HCT116 (cell line): ENCODE measurements around the gene SLC7A8.

Experiments
- CEBPB ChIP-seq: IDR thresholded peaks from 2 replicates; pipeline ENCODE4 v1.6.1; 2012; ENCODE audit warnings: low read depth
- TF ChIP-seq, protein P1 (sequence below), 3 experiments: fragments of 200-600 bp in 1 of 3; sonication (generic) in 1 of 3; IDR thresholded peaks in 2 of 3; conservative IDR thresholded peaks in 1 of 3; 2 replicates each; pipeline ENCODE4 v1.5.1; 2012 to 2017; ENCODE audit warnings: low read depth in 2 of 3, low read length in 2 of 3, antibody characterized with exemption in 1 of 3, borderline replicate concordance in 1 of 3, control low read depth in 1 of 3, mild to moderate bottlenecking in 1 of 3, mixed read lengths in 1 of 3, mixed run types in 1 of 3, moderate library complexity in 1 of 3; ENCODE audit not compliant: insufficient read depth in 1 of 3

DNA sequence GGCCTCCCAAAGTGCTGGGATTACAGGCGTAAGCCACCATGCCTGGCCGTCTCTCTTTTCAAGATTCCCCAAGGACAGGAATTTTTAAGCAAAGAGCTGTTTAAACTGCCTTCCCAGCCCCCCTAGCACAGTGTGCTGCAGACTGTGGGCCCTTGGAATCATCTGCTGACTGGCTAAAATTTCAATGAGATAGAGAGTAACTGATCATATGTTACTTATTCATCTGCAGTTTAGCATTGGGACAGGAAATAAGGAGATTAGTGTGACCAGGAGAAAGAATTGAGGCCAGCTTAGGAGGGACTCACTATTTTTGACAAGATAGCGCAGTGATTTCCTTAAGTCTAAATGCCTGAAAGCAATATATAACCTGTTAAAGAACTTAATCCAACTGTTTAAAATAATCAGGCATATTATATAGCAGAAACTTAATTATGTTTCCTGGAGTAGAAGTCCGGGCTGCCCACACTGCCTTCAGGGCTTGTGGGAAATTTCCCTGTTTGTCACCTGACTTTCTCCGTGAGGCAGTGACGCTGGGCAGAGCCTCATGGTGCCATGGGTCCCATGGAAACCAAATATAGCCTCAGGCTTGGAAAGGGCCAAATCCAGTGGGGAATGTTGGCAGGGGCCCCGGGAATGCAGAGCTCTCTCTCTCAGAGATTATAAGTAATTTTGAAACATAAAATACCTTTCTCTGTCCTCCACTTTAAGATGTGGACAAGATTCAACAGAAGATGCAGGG, 41.6 kb downstream of the SLC7A8 start:
- TF ChIP-seq CEBPB, result no peak
- TF ChIP-seq, protein P1, sequence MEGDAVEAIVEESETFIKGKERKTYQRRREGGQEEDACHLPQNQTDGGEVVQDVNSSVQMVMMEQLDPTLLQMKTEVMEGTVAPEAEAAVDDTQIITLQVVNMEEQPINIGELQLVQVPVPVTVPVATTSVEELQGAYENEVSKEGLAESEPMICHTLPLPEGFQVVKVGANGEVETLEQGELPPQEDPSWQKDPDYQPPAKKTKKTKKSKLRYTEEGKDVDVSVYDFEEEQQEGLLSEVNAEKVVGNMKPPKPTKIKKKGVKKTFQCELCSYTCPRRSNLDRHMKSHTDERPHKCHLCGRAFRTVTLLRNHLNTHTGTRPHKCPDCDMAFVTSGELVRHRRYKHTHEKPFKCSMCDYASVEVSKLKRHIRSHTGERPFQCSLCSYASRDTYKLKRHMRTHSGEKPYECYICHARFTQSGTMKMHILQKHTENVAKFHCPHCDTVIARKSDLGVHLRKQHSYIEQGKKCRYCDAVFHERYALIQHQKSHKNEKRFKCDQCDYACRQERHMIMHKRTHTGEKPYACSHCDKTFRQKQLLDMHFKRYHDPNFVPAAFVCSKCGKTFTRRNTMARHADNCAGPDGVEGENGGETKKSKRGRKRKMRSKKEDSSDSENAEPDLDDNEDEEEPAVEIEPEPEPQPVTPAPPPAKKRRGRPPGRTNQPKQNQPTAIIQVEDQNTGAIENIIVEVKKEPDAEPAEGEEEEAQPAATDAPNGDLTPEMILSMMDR (IDR thresholded peaks at IDR 0.05 in 2 of 3, conservative IDR thresholded peaks at IDR 0.05 in 1 of 3; ENCODE audit: borderline replicate concordance in 1 of 3, insufficient read depth in 1 of 3, low read depth in 2 of 3, low read length in 2 of 3), result no peak
